Measurements from ENCODE around the gene TFCP2L1. TPM values are rescaled to one million over a fixed set of nuclear protein-coding genes. Genes with fewer than 3 reads are reported as not detected.

TFCP2L1 gene
- total RNA-seq, 2 donors from 2014 or later, result 1.1 to 3.4 TPM

DNA sequence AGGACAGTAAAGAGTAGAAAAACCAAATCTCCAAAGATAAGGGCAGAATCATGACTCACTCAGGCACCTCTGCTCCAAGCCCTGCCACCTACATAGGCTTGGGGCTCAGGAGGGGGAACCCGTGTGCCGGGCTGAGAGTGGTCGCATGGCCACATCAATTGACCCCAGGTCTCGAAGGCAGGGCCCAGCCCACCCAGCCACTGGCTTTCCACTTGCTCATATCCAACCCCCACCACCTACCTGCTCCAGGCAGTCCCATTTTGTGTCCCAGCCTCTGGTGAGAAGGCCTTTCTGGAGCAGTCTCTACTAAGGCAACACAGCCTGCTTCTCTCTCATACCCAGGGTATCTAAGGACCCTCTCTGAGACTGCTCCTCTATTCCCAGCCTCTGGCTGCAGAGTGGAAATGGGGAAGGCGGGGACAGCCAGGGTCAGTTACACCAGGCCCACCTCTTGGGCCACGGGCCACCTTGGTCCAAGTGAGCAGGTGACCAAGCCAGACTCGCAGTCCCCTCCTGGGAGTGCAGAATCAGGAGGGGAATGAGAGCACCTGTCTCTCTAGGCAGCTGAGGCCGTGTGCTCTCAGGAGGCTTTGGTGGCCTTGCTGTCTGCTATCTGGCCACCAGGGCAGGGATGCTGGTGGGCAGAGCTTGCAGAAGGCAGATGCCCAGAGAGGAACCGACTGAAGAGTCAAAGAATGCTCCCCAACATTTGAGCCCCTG, 20.8 kb downstream of the TFCP2L1 start:
- no peak overlapping the region for H3K27ac ChIP-seq
- no peaks in the 10 kb centered on the region for H3K36me3 ChIP-seq
- no peak for ATAC-seq (ENCODE audit: insufficient number of reproducible peaks, low FRiP score, low read depth)
- no peaks in the 10 kb centered on the region for H3K27me3 ChIP-seq (replicated peaks; ENCODE audit: insufficient read depth)
- TF ChIP-seq, protein P1, sequence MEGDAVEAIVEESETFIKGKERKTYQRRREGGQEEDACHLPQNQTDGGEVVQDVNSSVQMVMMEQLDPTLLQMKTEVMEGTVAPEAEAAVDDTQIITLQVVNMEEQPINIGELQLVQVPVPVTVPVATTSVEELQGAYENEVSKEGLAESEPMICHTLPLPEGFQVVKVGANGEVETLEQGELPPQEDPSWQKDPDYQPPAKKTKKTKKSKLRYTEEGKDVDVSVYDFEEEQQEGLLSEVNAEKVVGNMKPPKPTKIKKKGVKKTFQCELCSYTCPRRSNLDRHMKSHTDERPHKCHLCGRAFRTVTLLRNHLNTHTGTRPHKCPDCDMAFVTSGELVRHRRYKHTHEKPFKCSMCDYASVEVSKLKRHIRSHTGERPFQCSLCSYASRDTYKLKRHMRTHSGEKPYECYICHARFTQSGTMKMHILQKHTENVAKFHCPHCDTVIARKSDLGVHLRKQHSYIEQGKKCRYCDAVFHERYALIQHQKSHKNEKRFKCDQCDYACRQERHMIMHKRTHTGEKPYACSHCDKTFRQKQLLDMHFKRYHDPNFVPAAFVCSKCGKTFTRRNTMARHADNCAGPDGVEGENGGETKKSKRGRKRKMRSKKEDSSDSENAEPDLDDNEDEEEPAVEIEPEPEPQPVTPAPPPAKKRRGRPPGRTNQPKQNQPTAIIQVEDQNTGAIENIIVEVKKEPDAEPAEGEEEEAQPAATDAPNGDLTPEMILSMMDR (IDR thresholded peaks at IDR 0.05), result no peak
- no peak overlapping the region for H3K4me3 ChIP-seq
- no peaks in the 10 kb centered on the region for H3K4me1 ChIP-seq (ENCODE audit: control insufficient read depth in 1 of 2, low read depth in 2 of 2)
- DNase-seq (ENCODE audit: low spot score), result no peak
- H3K9me3 ChIP-seq, result no peaks in the 10 kb centered on the region

DNA sequence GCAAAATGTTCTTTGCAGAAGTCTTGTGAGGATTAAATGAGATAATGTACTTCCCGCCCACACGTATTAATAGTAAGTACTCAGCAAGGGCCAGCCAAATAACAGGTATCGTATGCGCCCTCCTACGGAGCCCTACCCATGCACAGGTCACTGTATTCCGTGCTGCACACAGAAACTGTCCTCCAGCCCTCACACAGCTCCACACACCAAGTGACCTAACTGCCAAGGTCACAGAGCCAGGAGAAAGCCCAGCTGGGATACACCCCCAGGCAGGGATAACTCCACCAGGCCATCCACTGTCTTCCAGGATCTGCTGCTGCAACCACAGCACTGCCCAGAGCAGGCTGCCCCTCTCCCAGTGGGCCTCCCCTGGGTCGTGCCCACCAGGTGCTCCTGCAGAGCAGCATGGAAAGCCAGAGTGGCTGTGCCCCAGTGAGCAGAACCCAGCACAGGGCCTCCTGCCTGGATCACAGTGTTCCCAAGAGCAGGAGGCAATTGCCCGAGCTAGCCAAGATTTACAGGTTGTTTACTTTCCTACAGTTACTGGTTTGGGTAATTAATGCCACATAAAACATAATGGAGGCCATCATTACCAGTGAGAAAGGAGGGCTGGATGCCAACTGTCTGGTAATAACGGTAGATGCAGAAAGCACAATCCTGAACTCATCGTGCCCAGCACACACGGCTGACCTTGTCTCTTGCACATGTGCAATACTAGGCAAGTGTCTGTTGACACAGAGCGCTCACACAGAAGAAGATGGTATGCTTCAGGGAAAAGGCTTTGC, 24.4 kb downstream of the TFCP2L1 start:
- Histone ChIP-seq H3K4me3 (no peak overlapping the region), H3K9me3 (no peaks in the 10 kb centered on the region), H3K27ac (no peak overlapping the region), H3K27me3 (replicated peaks; ENCODE audit: insufficient read depth) (no peaks in the 10 kb centered on the region), H3K4me1 (ENCODE audit: control insufficient read depth in 1 of 2, low read depth in 2 of 2) (no peaks in the 10 kb centered on the region), H3K36me3 (no peaks in the 10 kb centered on the region)
- TF ChIP-seq, protein P1 (IDR thresholded peaks at IDR 0.05), result no peak
- no peak for ATAC-seq (ENCODE audit: insufficient number of reproducible peaks, low FRiP score, low read depth)
- no peak for DNase-seq (ENCODE audit: low spot score)

DNA sequence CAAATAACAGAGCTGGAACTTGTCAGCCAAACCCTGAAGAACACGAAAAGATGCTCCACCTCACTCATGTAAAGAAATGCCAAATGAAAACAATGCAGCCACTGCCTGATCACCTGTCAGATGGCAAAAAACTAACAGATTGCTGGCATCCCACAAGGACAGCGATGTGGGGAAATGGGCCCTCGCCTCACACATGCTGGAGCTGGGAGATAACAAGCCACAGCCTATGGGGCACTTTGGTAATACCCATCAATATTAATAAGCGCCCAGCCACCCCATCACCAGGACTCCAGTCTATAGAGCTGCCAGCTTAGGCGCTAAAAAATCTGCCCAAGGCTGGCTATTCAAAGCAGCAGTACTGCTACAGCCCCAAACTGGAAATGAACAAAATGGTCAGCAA, 27.0 kb downstream of the TFCP2L1 start:
- Histone ChIP-seq H3K9me3 (no peaks in the 10 kb centered on the region), H3K36me3 (no peaks in the 10 kb centered on the region), H3K27me3 (replicated peaks; ENCODE audit: insufficient read depth) (no peaks in the 10 kb centered on the region), H3K4me1 (ENCODE audit: control insufficient read depth in 1 of 2, low read depth in 2 of 2) (no peaks in the 10 kb centered on the region), H3K4me3 (no peak overlapping the region), H3K27ac (no peak overlapping the region)
- DNase-seq (ENCODE audit: low spot score) (no peak), ATAC-seq (ENCODE audit: insufficient number of reproducible peaks, low FRiP score, low read depth) (no peak)
- TF ChIP-seq, protein P1 (IDR thresholded peaks at IDR 0.05), result no peak

DNA sequence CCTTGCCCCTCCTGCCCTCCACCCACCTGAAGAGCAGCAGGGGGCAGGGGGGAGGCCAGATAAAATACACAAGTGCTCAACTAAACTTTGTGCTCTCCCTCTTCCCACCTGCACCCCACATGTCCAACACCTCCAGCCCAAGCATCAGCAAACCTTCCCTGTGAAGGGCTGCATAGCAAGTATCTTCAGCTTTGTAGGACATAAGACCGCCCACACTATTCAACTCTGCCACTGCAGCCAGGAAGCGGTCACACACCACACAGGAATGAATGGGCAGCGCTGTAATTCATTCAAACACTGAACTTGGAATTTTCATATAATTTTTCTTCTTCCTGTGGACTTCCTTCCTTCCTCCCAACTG, 27.5 kb downstream of the TFCP2L1 start:
- Histone ChIP-seq H3K36me3 (no peaks in the 10 kb centered on the region), H3K27ac (no peak overlapping the region), H3K4me1 (ENCODE audit: control insufficient read depth in 1 of 2, low read depth in 2 of 2) (no peaks in the 10 kb centered on the region), H3K9me3 (no peaks in the 10 kb centered on the region), H3K27me3 (replicated peaks; ENCODE audit: insufficient read depth) (no peaks in the 10 kb centered on the region), H3K4me3 (no peak overlapping the region)
- TF ChIP-seq, protein P1 (IDR thresholded peaks at IDR 0.05), result no peak
- no peak for DNase-seq (ENCODE audit: low spot score)
- no peak for ATAC-seq (ENCODE audit: insufficient number of reproducible peaks, low FRiP score, low read depth)

DNA sequence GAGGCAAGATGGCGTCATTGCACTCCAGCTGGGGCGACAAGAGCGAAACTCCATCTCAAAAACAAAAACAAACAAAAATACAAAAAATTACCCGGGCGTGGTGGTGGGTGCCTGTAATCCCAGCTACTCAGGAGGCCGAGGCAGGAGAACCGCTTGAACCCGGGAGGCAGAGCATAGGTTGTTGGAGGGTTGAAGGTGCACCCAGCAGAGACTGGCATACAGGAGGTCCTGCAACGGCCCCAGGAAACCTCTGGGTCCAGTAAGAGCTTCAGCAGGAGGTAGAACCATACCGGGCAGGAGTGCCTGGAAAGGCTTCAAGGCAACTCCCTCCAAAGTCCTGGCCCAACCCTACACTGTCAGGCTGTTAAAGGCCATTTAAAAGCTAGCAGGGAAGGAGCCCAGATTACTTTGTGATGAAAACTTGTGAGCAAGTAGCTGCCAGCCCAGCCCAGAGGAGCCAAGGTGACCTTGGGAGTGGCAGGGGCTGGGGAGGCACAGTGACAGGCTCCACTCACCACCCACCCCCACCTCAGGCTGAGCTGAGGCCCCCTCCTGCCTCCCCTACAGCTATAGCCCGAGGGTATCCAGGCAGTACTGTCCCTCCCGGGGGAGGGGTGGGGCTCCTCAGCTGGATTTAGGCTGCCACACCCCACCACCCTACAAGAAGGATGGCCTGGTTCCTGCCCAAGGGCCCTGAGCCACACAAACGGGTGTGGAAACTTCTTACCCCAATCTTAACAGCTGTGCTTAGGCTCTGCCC, 28.1 kb downstream of the TFCP2L1 start:
- no peaks in the 10 kb centered on the region for H3K4me1 ChIP-seq (ENCODE audit: control insufficient read depth in 1 of 2, low read depth in 2 of 2)
- ATAC-seq (ENCODE audit: insufficient number of reproducible peaks, low FRiP score, low read depth) (no peak), DNase-seq (ENCODE audit: low spot score) (no peak)
- no peak overlapping the region for H3K27ac ChIP-seq
- no peak overlapping the region for H3K4me3 ChIP-seq
- no peaks in the 10 kb centered on the region for H3K9me3 ChIP-seq
- no peaks in the 10 kb centered on the region for H3K36me3 ChIP-seq
- TF ChIP-seq, protein P1 (IDR thresholded peaks at IDR 0.05), result no peak
- H3K27me3 ChIP-seq (replicated peaks; ENCODE audit: insufficient read depth), result no peaks in the 10 kb centered on the region

Data from thoracic aorta (tissue), 2 donors.